ENCODE measurements around the gene SRPK2. TPM values are rescaled to one million over a fixed set of nuclear protein-coding genes. Genes with fewer than 3 reads are reported as not detected.

The SRPK2 gene
- total RNA-seq, 1 experiment from 2014 or later: 56.9 TPM

GRCh38 chr7:105133358-105133757 is 255.4 kb downstream of the SRPK2 start:
- Histone ChIP-seq H3K4me3 (no peak overlapping the region), H3K27me3 (no peaks in the 10 kb centered on the region), H3K9me3 (no peaks in the 10 kb centered on the region), H3K36me3 (no peaks in the 10 kb centered on the region; the same call in 1 of the 2 replicates)
- no peak for DNase-seq

- H3K4me3 ChIP-seq: no peak overlapping the region
- H3K27me3 ChIP-seq: no peaks in the 10 kb centered on the region
- no peaks in the 10 kb centered on the region for H3K9me3 ChIP-seq
- DNase-seq: no peak
- H3K36me3 ChIP-seq: no peaks in the 10 kb centered on the region; the same call in 1 of the 2 replicates
Observed at GRCh38 chr7:105132835-105133234, 255.9 kb downstream of the SRPK2 start.

DNA sequence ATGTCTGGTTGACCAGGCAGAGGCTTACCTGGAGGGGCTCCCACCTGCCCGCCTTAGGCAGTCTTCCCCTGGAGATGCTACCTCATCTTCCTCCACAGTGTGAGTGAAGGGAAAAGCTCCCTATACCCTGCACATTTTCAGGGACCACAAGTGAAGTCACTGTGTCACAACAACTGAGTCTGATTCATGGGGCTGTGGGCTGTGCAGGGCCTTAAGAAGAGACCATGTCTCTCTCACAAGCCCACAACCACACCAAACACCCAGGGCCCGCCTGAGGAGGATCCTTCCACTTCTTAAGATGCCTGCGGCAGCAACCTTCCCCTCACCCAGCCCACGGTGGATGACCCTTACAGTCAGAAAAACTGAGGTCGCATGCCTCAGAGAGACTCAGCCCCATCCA is 256.4 kb downstream of the SRPK2 start:
- Histone ChIP-seq H3K27me3 (no peaks in the 10 kb centered on the region), H3K9me3 (no peaks in the 10 kb centered on the region), H3K4me3 (no peak overlapping the region), H3K36me3 (no peaks in the 10 kb centered on the region; the same call in 1 of the 2 replicates)
- no peak for DNase-seq

GRCh38 chr7:105131890-105132289 is 256.8 kb downstream of the SRPK2 start:
- Histone ChIP-seq H3K4me3 (no peak overlapping the region), H3K9me3 (no peaks in the 10 kb centered on the region), H3K27me3 (no peaks in the 10 kb centered on the region), H3K36me3 (no peaks in the 10 kb centered on the region; the same call in 1 of the 2 replicates)
- no peak for DNase-seq

DNA sequence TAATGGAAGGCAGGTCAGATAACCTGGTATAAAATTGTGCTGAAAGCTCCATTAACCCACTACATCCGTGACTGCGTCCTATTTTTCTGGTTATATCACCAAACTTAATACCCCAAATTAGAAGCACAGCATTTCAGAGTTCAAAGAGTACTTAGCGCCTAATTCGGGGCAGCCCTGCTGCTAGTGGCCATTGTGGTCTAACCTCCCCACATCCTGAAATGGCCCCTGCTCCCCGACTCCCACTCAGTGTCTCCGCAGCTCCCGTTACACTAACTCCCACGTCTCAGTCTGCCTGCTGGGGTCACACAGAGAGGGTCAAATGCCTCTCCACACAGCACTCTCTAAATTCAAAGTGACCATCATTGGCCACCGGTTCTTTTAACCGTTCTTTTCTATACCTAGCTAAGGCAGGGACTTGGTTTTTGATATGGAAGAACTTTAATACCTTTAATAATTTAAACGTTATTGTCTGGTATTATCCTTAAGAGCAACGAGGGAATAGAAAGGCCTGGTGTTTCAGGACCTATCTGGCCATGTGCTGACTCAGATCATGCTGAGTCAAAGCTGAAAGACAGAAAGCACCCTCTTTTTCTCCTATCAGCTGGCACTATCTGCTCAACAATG is 257.6 kb downstream of the SRPK2 start:
- DNase-seq: no peak
- no peaks in the 10 kb centered on the region for H3K9me3 ChIP-seq
- no peak overlapping the region for H3K4me3 ChIP-seq
- H3K27me3 ChIP-seq: no peaks in the 10 kb centered on the region
- no peaks in the 10 kb centered on the region for H3K36me3 ChIP-seq

DNA sequence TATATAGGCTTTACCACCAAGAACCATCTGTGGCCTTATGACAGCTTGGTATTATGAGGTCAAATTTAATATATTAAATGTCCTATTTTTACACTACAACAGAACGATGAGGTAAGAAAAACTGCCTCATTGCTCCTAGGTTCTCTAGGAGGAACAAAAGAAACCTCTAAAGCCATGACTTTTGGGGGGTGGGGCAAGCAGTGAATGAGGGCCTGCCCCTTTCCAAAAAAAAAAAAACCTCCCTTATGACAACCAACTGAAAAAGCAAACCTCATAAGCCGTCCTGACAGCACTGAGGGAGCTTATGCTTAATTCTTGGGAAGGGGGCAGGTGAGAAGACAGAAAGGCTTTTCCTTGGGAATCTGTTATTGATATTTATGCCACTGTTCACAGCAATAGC is 258.1 kb downstream of the SRPK2 start:
- no peaks in the 10 kb centered on the region for H3K9me3 ChIP-seq
- no peak overlapping the region for H3K4me3 ChIP-seq
- H3K27me3 ChIP-seq: no peaks in the 10 kb centered on the region
- H3K36me3 ChIP-seq: peaks cover 3% of the 10 kb centered on the region; the same call in 1 of the 2 replicates
- no peak for DNase-seq

- H3K36me3 ChIP-seq: peaks cover 3% of the 10 kb centered on the region; the same call in 1 of the 2 replicates
- no peaks in the 10 kb centered on the region for H3K9me3 ChIP-seq
- no peaks in the 10 kb centered on the region for H3K27me3 ChIP-seq
- H3K4me3 ChIP-seq: no peak overlapping the region
- DNase-seq: no peak
Observed at GRCh38 chr7:105130048-105130447, 258.7 kb downstream of the SRPK2 start.

- Histone ChIP-seq H3K9me3 (no peaks in the 10 kb centered on the region), H3K27me3 (no peaks in the 10 kb centered on the region), H3K4me3 (no peak overlapping the region), H3K36me3 (peaks cover 3% of the 10 kb centered on the region; the same call in 1 of the 2 replicates)
- DNase-seq: no peak
Observed at GRCh38 chr7:105127179-105127578, 261.5 kb downstream of the SRPK2 start.

- DNase-seq: peak; percentile 43
- no peaks in the 10 kb centered on the region for H3K27me3 ChIP-seq
- H3K9me3 ChIP-seq: no peaks in the 10 kb centered on the region
- peaks cover 3% of the 10 kb centered on the region; the same call in 1 of the 2 replicates for H3K36me3 ChIP-seq
- H3K4me3 ChIP-seq: no peak overlapping the region
Observed at GRCh38 chr7:105126436-105126975, 262.2 kb downstream of the SRPK2 start.

DNA sequence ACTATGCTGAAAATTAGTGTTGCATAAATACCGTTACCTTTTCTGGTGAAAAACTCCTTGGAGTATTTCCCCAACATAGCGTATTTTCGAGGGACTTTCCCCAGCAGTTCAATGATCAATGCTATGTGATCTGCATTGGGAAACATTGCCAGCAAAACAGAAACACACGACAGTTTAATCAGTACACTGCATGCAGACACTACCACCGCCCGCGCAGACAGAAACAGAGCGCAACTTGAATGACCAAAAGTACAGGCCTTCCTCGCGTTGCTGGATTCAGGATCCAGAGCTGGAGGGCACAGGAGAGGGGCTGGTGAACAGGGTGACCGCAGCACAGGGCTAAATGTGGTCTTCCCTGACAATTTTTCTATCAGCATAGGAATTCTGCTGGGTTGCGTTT is 263.0 kb downstream of the SRPK2 start:
- H3K9me3 ChIP-seq: no peaks in the 10 kb centered on the region
- H3K27me3 ChIP-seq: no peaks in the 10 kb centered on the region
- DNase-seq: no peak
- H3K4me3 ChIP-seq: no peak overlapping the region
- H3K36me3 ChIP-seq: peaks cover 3% of the 10 kb centered on the region; the same call in 1 of the 2 replicates

DNA sequence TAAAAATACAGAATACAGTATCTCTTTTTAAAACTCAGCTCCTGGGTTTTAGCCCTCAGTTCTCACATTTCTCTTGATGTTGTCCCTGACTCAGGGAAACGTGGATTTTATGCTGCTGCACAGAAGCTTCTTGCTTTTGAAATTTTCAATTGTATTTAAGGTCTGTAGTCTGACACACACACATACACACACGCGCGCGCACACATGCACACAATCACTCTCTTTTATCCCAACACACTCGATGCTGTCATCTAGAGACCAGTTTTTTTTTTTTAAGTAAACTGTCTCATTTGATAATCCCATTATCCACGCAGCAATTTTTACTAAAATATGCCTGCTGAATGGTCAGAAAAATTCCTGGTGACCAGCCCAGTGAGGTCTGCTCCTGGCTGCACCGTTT is 266.1 kb downstream of the SRPK2 start:
- Histone ChIP-seq H3K4me3 (no peak overlapping the region), H3K9me3 (no peaks in the 10 kb centered on the region), H3K27me3 (no peaks in the 10 kb centered on the region), H3K36me3 (peaks cover 3% of the 10 kb centered on the region; the same call in 1 of the 2 replicates)
- no peak for DNase-seq

DNA sequence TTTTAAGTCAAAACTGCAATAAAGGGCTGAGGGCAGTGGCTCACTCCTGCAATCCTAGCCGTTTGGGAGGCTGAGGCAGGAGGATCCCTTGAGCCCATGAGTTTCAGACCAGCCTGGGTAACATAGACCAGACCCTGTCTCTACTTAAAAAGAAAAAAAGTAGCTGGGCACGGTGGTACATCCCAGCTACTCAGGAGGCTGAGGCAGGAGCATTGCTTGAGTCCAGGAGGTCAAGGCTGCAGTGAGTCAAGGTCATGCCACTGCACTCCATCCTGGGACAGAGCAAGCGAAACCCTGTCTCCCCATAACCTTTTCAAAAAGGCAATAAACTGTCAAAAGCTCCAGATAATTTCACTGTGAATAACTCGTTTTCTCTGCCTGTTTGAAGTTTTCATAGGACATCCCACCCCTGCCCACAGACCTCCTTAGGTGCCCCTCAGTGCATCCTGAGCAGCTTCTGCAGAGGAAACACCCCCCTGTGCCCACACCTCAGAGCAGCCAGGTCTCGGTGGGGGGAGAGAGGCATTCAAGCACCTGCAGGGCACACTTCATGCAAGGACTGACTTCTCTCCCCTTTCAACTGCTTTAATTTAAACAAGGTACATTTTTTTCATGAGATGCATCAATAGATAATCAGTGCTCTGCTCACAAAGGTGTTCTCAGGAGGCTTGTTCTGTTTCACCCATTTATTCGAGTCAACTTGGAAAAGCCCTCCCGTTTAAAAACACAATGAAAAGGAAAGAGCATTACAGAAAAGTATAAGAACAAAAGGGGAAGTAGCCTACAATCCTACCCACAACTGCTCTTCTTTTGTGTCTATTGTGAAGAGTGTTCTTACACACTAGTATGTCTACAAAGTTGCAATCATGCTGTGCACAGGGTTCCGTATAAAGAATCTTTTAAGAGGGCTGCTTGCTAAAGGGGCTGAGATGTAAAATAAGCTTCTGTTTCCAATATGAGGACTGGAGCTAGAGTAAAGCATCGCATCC is 269.8 kb downstream of the SRPK2 start:
- Histone ChIP-seq H3K27me3 (no peaks in the 10 kb centered on the region), H3K4me3 (no peak overlapping the region), H3K9me3 (no peaks in the 10 kb centered on the region), H3K36me3 (peaks cover 19% of the 10 kb centered on the region)
- no peak for DNase-seq

- H3K36me3 ChIP-seq: peaks cover 63% of the 10 kb centered on the region
- no peaks in the 10 kb centered on the region for H3K27me3 ChIP-seq
- no peaks in the 10 kb centered on the region for H3K9me3 ChIP-seq
- DNase-seq: no peak
- H3K4me3 ChIP-seq: no peak overlapping the region
Observed at GRCh38 chr7:105112440-105113418, 276.0 kb downstream of the SRPK2 start.

- Histone ChIP-seq H3K27me3 (no peaks in the 10 kb centered on the region), H3K4me3 (no peak overlapping the region), H3K36me3 (peaks cover 64% of the 10 kb centered on the region), H3K9me3 (no peaks in the 10 kb centered on the region)
- no peak for DNase-seq
Observed at GRCh38 chr7:105107458-105107857, 281.3 kb downstream of the SRPK2 start.

GRCh38 chr7:105106473-105106872 is 282.2 kb downstream of the SRPK2 start:
- Histone ChIP-seq H3K36me3 (peaks cover 58% of the 10 kb centered on the region), H3K9me3 (no peaks in the 10 kb centered on the region), H3K4me3 (no peak overlapping the region), H3K27me3 (no peaks in the 10 kb centered on the region)
- DNase-seq: no peak

DNA sequence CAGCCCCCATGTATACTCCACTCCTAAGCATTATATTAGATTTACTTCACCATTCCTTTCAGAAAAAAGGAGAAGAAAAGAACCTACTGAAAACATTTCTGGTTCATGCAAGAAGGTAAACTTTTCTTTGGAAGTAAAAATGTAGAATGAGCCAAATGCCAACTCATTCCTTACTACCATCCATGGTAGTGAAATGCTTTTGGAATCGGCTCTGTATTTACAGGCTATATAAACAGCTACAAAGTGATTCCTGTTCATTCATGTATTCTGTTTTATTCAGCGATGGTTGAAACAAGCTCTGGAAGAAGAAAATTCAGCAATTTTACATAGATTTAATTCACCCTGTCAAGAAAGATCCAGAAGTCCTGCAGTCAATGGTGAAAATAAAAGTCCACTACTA is 283.1 kb downstream of the SRPK2 start:
- no peak for DNase-seq
- H3K9me3 ChIP-seq: no peaks in the 10 kb centered on the region
- peaks cover 50% of the 10 kb centered on the region for H3K36me3 ChIP-seq
- H3K27me3 ChIP-seq: no peaks in the 10 kb centered on the region
- H3K4me3 ChIP-seq: no peak overlapping the region
